Measurements from ENCODE around the gene SLIT3.

GRCh38 chr5:169085636-169086035 is 215.3 kb downstream of the SLIT3 start:
- TF ChIP-seq, protein P1, sequence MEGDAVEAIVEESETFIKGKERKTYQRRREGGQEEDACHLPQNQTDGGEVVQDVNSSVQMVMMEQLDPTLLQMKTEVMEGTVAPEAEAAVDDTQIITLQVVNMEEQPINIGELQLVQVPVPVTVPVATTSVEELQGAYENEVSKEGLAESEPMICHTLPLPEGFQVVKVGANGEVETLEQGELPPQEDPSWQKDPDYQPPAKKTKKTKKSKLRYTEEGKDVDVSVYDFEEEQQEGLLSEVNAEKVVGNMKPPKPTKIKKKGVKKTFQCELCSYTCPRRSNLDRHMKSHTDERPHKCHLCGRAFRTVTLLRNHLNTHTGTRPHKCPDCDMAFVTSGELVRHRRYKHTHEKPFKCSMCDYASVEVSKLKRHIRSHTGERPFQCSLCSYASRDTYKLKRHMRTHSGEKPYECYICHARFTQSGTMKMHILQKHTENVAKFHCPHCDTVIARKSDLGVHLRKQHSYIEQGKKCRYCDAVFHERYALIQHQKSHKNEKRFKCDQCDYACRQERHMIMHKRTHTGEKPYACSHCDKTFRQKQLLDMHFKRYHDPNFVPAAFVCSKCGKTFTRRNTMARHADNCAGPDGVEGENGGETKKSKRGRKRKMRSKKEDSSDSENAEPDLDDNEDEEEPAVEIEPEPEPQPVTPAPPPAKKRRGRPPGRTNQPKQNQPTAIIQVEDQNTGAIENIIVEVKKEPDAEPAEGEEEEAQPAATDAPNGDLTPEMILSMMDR (IDR thresholded peaks at IDR 0.05 in 4 of 5, conservative IDR thresholded peaks at IDR 0.05 in 1 of 5), result no peak
- TF ChIP-seq POLR2A (IDR thresholded peaks at IDR 0.05), result no peak

Measured in gastrocnemius medialis (tissue), 4 donors.